Fibroblast of skin of right biceps (primary cell): ENCODE results near the gene CNEP1R1.

ENCODE experiments used
- DNase-seq: peaks from one replicate; pipeline ENCODE4 v3.0.0-alpha.2; 2013

Gene CNEP1R1, protein sequence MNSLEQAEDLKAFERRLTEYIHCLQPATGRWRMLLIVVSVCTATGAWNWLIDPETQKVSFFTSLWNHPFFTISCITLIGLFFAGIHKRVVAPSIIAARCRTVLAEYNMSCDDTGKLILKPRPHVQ

DNA sequence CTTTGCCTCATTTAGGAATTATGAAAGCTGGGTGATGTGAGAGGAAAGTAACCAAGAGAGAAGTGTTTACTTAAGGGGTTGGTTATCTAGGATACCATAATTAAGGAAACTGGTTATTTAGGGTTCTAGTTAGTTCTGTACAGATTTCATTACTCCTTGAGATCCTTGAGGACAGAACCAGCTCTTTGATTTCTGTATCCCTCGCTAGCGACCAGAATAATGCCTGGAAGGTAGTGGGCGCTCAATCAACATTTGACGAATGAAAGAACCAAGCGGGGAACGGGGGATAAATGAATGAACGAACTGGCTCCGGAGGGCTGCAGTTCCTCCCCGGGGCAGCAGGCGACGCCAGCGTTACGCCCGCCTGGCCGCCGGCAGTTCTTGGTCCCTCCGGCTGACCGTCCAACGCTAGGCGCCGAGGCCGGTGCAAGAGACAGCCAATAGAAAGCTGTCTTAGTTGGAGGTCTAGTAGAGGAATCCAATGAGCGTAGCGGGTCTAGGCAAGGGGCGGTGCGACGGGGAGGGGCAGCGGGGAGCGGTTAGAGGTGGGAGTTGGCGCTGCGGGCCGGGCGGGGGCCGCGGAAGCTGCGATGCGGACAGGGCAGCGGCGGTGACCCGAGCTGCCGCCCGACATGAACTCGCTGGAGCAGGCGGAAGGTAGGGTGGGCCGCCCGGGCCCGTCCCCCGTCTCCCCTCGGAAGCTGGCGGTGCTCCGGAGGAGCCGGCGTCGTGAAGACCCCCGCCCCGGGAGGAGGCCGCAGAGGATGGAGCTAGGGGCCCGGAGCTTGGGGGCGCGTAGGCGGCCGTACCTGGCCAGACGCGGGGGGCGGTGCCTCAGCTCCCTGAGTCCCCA is at the start of gene CNEP1R1:
Gene CNEP1R1, plus strand, starts transcription at position 542 of the 853 bp plus-strand sequence. Its CDS starts 91 bp downstream, at position 633.
- DNase-seq: peak; percentile 97

DNA sequence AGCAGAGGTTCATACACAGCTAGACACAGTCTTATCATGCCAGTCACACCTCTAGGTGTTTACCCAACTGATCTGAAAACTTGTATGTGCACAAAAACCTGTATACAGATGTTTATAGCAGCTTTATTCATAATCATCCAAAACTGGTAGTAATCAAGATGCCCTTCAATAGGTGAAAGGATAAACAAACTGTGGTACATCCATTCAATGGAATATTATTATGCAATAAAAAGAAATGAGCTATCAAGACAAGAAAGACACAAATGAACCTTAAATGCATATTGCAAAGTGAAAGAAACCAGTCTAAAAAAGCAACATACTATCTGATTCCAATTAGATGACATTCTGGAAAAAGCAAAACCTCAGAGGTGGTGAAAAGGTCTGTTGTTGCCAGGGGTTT is 47.6 kb upstream of the CNEP1R1 start:
- DNase-seq: no peak

DNA sequence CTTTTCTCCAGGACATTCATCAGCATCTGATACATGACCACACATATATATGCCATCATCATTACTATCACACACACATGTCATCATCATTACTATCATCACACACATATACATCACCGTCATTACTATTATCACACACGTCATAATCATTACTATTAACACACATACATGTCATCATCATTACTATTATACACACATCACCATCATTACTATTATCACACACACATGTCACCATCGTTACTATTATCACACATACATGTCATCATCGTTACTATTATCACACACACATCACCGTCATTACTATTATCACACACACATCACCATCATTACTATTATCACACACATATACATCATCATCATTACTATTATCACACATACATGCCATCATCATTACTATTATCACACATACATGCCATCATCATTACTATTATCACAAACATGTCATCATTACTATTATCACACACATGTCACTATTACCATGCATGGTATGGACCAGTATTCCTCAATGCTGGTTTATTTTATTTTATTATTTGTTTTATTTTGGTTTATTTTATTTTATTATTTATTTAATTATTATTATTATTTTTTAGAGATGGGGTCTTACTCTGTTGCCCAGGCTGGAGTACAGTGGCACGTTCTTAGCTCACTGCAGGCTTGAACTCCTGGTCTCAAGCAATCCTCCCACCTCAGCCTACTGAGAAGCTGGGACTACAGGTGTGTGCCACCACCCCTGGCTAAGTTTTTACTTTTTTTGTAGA is 46.3 kb upstream of the CNEP1R1 start:
- no peak for DNase-seq

DNA sequence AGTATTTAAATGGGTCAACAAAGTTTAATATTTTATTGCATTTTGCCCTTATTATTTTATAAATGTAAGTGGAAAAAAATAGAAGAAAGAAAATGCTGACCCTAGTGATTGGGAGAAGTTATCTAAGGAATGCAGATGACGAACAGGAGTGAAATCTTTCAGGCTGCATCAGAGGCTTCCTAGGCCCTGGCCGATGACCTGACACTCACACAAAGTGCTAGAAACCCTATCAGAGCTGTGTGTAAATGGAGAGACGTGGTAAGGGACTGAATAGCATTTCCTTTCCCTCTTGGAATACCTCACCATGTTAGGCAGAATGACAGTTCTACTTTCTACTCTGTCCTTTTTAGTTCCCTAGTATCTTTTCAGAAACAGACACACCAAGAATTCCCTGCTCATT is 44.9 kb upstream of the CNEP1R1 start:
- peak; percentile 10 for DNase-seq

DNA sequence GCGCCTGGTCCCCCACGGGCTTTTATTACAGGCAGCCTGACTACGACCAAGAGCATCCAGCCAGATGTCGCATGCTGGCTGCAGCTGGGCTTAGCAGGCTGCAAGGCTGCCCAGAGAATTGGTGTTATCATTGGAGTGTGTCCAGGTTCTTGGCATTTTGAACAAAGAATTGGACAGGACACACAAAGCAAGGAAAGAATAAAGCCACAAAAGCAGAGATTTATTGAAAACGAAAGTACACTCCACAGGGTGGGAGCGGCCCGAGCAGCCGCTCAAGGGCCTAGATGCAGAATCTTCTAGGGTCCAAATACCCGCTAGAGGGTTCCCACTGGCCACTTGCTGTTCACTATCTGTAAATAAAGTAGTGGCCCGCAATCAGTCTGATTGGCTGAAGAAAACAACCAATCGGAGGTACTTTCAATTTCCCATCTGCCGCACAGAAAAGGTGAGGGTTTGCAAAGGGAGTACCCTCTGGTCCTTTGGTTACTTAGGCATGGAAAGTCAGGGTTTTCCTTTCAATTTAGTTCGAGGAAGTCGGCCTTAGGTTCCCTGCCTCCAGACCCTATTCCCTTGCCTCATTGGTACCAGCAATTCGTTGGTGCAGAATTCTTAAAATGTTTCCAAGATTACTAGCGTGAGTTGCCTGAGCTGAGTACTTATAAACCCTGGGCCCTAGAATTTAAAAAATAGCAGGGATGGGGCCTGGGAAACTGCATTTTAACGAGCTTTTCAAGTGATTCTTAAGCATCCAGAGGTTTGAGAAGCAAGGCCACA is 38.5 kb upstream of the CNEP1R1 start:
- peak; percentile 4 for DNase-seq

DNA sequence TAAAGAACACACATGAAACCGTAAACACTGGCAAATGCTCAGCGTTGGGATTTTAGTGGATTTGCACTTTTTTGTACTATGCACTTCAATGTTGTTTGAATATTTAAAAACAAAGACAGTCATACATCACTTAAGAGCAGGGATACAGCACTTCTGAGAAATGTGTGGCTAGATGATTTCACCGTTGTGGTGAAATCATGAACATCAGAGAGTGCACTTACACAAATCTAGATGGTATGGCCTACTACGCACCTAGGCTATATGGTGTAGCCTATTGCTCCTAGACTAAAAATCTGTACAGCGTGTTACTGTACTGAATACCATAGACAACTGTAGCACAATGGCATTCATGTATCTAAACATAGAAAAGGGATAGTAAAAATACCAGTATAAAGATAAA is 37.6 kb upstream of the CNEP1R1 start:
- DNase-seq: no peak

DNA sequence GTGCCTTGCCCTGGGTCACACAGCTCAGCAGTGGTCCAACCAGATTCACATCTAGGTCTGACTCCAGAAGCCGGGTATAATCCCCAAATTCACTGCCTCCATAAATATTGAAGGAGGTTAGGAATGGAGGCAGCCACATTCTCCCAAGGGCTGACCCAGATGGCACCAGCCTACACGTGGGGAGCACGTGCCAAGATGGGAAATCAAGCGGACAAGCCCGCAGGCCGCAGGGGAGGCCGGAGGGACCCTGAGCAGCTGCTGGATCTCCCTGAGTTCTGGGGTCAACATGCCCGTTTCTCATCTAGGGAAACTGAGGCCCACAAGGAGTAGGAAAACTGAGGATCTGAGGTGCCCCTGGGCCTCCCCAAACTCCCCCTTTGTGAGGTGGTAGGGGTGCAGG is 32.2 kb upstream of the CNEP1R1 start:
- DNase-seq: no peak

DNA sequence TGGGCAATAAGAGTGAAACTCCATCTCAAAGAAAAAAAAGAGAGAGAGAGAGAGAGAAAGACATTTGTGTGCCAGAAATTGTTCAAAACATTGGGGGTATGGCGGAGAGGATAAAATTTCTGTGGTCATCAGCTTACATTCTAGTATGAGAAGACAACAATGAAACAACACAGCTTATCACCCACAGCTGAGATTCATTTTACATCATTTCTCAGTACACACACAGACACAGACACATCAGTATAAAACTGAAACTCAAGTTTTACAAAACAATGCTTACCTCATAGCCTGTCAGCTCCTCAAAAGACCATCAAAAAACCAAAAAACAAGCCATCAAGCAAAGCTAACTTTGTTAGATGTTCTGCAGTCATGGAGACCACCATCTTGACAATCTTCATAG is 31.4 kb upstream of the CNEP1R1 start:
- DNase-seq: no peak

DNA sequence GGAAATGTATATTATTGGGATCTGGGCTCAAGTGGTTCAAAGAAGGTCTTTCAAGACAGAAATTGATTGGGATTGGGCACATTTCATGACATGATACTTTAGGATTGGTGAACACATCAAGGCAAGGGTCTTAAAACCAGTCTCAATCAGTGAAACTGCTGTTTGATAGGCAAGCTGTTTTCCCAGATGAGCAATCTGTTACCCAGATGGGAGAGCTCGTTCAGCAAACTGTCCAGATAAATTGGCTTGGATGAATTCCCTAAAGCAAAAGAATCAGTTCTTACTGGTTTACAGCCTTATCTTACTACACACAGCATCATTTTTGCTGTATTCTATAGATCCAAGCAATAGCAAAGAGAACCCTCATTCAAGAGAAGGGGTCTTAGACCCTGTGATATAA is 31.0 kb upstream of the CNEP1R1 start:
- DNase-seq: no peak

DNA sequence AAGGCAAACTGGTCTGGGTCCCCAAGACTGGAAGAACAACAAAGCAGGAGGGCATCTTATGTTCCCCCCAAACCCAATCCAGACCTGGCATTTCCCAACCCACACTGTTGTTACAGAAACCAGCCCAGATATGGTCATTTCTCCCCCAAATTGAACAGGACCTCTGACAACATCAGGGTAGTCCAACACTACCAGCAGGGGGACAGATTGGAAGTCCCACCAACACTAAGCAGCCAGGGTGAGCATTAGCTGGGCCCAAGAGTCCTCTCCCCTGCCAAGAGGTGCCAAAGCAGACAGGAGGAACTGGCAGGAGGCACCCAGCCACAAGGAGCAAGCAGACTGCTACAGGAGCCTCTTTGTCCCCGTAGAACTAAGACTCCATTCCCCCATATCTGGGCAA is 29.3 kb upstream of the CNEP1R1 start:
- no peak for DNase-seq

DNA sequence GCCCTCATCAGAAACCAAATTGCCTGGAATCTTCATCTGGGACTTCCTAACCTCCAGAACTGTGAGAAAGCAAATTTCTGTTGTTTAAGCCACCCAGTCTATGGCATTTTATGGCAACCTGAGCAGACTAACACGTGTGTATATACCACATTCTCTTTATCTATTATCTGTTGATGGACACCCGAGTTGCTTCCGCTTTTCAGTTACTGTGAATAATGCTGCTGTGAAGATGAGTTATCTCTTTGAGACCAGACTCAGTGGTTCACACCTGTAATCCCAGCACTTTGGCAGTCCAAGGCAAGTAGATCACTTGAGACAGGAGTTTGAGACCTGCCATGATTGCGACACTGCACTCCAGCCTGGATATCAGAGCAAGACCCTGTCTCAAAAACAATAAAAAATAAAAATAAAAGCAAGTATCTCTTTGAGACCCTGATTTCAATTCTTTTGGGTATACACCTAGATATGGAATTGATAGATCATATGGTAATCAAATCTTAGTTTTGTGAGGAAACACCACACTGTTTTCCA is 27.2 kb upstream of the CNEP1R1 start:
- no peak for DNase-seq

DNA sequence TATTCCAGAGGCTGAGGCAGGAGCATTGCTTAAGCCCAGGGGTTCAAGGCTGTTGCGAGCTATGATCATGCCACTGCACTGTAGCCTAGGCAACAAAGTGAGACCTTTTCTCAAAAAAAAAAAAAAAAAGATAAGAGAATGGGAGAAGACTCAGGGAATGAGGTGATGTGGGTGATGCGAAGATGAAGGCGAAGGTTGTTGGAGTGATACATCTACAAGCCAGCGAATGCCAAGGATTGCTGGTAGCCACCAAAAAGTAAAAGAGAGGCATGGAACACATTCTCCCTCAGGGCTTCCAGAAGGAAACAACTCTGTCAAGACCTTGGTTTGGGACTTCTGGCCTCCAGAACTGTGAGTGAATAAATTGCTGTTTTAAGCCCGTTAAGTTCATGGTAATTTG is 26.0 kb upstream of the CNEP1R1 start:
- no peak for DNase-seq

DNA sequence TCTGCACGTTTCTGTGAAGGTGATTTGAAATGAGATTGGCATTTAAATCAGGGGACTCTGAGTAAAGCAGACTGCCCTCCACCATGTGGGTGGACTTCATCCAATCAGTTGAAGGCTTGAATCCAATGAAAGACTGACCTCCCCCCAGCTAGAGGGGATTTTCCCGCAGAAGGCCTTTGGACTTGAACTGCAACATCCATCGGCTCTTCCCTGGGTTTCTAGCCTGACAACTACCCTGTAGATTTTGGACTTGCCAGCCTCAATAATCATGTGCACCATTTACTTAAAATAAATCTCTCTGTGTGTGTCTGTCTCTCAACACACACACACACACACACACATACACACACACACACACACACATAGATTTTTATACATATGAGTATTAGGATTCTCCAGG is 23.9 kb upstream of the CNEP1R1 start:
- no peak for DNase-seq

DNA sequence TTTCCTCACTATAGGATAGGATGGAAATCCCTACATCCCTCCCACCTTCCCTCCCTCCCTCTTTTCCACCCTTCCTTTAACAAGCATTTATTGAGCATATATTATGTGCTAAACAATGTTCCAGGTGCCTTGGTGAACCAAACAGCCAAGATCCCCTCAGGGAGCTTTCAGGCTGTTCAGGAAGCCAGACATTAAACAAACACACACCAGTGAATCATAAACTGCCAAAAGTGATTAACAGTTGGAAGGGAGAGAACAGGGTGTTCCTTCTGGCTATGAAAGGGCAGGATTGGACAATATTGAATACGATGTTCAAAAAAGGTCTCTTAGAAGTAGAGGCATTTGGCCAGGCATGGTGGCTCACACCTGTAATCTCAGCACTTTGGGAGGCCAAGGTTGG is 22.8 kb upstream of the CNEP1R1 start:
- no peak for DNase-seq

DNA sequence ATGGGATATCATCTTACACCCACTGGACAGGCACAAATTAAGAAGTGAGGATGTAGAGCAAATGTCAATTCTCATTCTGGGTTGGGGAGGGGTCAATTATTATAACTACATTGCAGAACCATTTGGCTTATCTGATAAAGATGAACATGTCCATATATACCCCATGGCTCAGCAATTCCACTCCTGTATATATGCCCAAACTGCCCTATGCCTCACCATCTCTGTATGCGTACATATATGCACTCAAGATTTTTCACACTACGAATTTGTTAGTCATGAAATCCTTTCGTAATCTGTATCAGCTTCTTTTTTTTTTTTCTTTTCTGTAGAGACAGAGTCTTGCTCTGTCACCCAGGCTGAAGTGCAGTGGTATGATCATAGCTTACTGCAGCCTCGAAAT is 20.8 kb upstream of the CNEP1R1 start:
- no peak for DNase-seq

DNA sequence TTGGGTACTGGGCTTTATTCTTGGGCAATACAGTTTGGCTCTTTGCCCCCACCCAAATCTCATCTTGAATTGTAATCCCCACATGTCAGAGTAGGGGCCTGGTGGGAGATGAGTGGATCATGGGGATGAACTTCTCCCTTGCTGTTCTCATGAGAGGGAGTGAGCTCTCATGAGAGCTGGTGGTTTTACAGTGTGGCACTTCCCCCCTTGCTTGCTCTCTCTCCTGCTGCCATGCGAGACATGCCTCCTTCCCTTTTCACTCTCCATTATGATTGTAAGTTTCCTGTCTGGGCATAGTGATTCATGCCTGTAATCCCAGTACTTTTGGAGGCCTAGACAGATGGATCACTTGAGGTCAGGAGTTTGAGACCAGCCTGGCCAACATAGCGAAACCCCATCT is 18.1 kb upstream of the CNEP1R1 start:
- DNase-seq: no peak

DNA sequence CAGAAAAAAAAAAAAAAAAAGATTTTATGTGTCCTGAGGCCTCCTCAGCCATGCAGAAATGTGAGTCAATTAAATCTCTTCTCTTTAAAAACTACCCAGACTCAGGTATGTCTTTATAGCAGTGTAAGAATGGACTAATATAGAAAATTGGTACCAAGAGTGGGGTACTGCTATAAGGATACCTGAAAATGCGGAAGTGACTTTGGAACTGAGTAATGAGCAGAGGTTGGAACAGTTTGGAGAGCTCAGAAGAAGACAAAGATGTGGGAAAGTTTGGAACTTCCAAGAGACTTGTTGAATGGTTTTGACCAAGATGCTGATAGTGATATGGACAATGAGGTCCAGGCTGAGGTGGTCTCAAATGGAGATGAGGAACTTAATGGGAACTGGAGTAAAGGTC is 17.3 kb upstream of the CNEP1R1 start:
- no peak for DNase-seq

DNA sequence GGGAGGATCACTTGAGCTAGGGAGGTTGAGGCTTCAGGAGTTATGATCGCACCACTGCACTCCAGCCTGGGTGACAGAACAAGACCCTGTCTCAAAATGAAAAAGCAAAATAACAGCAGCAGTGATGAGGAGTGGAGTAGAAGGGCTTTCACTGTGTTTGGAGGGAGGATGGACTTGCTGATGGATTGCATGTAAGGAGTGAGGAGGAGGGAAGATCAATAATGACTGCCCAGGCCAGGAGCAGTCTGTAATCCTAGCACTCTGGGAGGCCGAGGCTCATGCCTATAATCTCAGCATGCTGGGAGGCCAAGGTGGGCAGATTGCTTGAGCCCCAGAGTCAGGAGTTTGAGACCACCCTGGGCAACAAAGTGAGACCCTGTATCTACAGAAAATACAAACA is 14.8 kb upstream of the CNEP1R1 start:
- DNase-seq: no peak

DNA sequence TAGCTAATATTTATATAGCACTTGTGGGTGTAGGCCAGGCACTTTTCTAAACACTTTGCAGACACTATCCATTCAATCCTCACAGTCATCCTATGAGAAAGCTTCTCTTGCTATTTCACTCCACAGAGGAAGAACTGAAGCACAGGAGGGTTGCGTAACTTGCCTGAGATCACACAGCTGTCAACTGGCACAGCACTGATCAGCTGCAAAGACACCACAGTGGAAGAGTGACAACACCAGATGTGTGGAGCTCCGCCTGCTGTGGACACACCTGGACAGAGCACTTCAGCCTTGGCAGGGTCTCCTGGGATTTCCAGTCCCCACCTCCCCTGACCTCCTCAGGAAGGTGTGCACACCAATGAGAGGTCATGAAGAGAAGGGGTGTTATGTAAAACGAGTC is 13.3 kb upstream of the CNEP1R1 start:
- DNase-seq: no peak

DNA sequence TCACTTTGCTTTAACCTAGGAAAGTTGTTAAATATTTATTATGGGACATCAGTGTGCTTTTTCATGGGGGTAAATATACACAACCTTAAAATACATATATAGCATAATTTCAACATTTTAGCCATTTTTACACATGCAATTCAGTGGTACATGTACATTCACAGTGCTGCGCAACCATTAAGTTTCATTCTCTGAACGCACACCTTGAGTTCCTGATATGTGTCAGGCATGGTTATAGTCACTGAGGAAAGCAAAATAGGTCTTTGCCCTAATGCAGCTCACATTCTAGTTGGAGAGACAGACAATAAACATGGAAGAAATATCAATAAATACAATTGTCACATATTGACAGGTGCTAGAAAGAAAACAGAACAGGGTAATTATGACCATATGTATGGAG is 12.8 kb upstream of the CNEP1R1 start:
- no peak for DNase-seq

DNA sequence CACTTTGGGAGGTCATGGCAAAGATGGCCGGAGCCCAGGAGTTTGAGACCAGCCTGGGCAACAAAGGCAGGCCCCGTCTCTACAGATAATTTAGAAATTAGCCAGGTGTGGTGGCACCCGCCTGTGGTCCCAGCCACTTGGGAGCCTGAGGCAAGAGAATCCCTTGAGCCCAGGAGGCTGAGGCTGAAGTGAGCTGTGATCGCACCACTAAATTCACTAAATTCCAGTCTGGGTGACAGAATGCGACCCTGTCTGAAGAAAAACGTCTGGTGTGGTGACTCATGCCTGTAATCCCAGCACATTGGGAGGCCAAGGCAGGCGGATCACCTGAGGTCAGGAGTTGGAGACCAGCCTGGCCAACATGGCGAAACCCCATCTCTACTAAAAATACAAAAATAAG is 10.8 kb upstream of the CNEP1R1 start:
- DNase-seq: peak; percentile 2

DNA sequence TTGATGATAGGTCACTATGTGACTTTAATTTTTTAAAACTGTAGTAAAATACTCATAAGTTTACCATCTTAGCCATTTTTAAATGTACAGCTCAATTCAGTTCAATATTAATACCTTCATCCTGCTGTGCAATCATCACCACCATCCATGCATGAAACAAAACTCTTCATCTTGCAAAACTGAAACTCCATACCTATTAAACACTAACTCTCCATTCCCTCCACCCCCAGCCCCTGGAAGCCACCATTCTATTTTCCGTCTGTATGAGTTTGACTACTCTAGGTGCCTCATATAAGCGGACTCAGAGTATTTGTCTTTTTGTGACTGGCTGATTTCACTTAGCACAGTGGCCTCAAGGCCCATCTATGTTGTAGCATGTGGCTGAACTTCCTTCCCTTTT is 9.4 kb upstream of the CNEP1R1 start:
- DNase-seq: no peak

DNA sequence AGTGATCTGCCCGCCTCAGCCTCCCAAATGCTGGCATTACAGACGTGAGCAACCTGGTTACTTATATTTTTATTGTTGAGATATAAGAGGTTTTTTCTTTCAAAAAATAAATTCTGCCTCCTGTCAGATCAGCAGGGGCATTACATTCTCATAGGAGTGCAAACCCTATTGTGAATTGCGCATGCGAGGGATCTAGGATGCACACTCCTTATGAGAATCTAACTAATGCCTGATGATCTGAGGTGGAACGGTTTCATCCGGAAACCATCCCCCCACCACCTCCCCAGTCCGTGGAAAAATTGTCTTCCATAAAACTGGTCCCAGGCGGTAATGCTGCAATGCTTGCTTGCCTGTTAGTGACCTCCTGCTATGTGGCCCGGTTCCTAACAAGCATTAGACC is 7.5 kb upstream of the CNEP1R1 start:
- DNase-seq: no peak
